C4-2B (cell line): ENCODE results near the gene SNX19.

Experiments used
- CTCF ChIP-seq: fragments of 450-650 bp; conservative IDR thresholded peaks from 2 replicates; pipeline ENCODE4 v1.5.1; 2017; ENCODE audit warnings: mild to moderate bottlenecking
- ZFX ChIP-seq: fragments of 450-650 bp; IDR thresholded peaks from 2 replicates; pipeline ENCODE4 v1.6.1; 2017

- no peak for TF ChIP-seq CTCF
- no peak for TF ChIP-seq ZFX
Measured at GRCh38 chr11:130897262-130898182, 18.8 kb downstream of the SNX19 start.
